SK-N-MC (cell line): ENCODE results near the gene DMTF1.

Experiments
- EZH2 ChIP-seq: fragments of 200-600 bp; sonication (generic); IDR thresholded peaks from one replicate; pipeline ENCODE4 v1.6.1; 2017; ENCODE audit warnings: antibody characterized with exemption
- POLR2AphosphoS5 ChIP-seq: IDR thresholded peaks from 2 replicates; pipeline ENCODE4 v1.6.1; 2012; ENCODE audit warnings: mild to moderate bottlenecking, low read depth, low read length, borderline replicate concordance

DNA sequence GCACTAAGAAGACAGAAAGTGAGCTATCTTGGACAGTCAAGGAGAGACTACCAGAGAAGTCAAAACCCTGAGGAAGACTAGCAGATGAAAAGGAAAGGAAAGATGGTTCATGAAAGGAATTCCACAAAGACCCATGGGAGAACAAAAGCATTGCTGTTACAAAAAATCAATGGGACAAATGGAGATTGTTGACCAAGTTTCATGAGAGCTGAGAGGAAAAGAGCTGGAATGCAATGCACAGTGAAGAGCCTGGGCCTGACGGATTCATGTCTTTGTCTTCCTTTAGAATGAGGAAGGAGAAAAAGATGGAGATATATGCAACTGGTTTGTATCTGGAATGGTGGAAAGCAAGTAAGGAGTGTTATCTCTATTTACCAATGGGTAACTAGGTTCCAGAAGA is 50.0 kb downstream of the DMTF1 start:
- TF ChIP-seq POLR2AphosphoS5 (no peak), EZH2 (no peak)
